ENCODE measurements around the gene GNG11. TPM values are rescaled to one million over a fixed set of nuclear protein-coding genes. Genes with fewer than 3 reads are reported as not detected.

GNG11 gene
- total and polyA plus RNA-seq, 10 of the 15 experiments (the other 5 are each of a cell fraction or from before 2014, with no cell fraction given) = 0.15 to 2.4 (median 0.84) TPM

- no peak for TF ChIP-seq CHD2 (IDR thresholded peaks at IDR 0.05; ENCODE audit: borderline replicate concordance, low read depth, low read length)
- TF ChIP-seq JUNB (IDR thresholded peaks at IDR 0.05) = peak; percentile 81
- no peak for TF ChIP-seq ZNF592 (IDR thresholded peaks at IDR 0.05)
- TF ChIP-seq SMAD1 (IDR thresholded peaks at IDR 0.05; ENCODE audit: low read depth, partially characterized antibody) = no peak
- TF ChIP-seq EED (IDR thresholded peaks at IDR 0.05; ENCODE audit: low read depth) = peak; percentile 42; the same call in 1 of the 2 replicates
- no peak for TF ChIP-seq E2F8 (IDR thresholded peaks at IDR 0.05; ENCODE audit: low read depth, partially characterized antibody)
- no peak for TF ChIP-seq SUZ12 (IDR thresholded peaks at IDR 0.05; ENCODE audit: unreplicated experiment)
- TF ChIP-seq RBBP5 (conservative IDR thresholded peaks at IDR 0.05) = no peak
- no peak for TF ChIP-seq CHD1 (IDR thresholded peaks at IDR 0.05; ENCODE audit: low read depth, low read length)
- TF ChIP-seq BCL11A (IDR thresholded peaks at IDR 0.05; ENCODE audit: low read depth, low read length) = no peak
- TF ChIP-seq CREM (IDR thresholded peaks at IDR 0.05; ENCODE audit: low read depth) = no peak
- TF ChIP-seq CBX3 (IDR thresholded peaks at IDR 0.05; ENCODE audit: borderline replicate concordance, low read depth) = no peak
- TF ChIP-seq DPF2 (IDR thresholded peaks at IDR 0.05) = no peak
- TF ChIP-seq PKNOX1 (IDR thresholded peaks at IDR 0.05) = no peak
- TF ChIP-seq KLF5 (IDR thresholded peaks at IDR 0.05; ENCODE audit: partially characterized antibody) = no peak
- TF ChIP-seq NKRF (conservative IDR thresholded peaks at IDR 0.05) = no peak
- TF ChIP-seq POLR2AphosphoS2 (IDR thresholded peaks at IDR 0.05; ENCODE audit: low read depth, low read length) = no peak
- TF ChIP-seq IKZF2 (IDR thresholded peaks at IDR 0.05) = peak in 1 of 2 experiments; percentile 16; a peak in 1 of 4 replicates
- TF ChIP-seq ATF2 (IDR thresholded peaks at IDR 0.05; ENCODE audit: low read length) = no peak
- TF ChIP-seq SIN3A (IDR thresholded peaks at IDR 0.05; ENCODE audit: low read depth, low read length) = no peak
- no peak for TF ChIP-seq HDAC2 (IDR thresholded peaks at IDR 0.05)
These were observed 33.8 kb downstream of the GNG11 start (continued) for GRCh38 chr7:93955304-93955703.

Data from GM12878 (cell line).